ENCODE results near the gene SCYGR5.
A peak's percentile ranks its signal among the peaks of the same experiment; 100 is the strongest.

SCYGR5 gene

GRCh38 chr2:227674485-227674884, 7.9 kb downstream of the SCYGR5 start:
- DNase-seq, result no peak

- no peak for DNase-seq
Observed at GRCh38 chr2:227677928-227678327, 11.3 kb downstream of the SCYGR5 start.

- no peak for DNase-seq
Observed at GRCh38 chr2:227684258-227684657, 17.7 kb downstream of the SCYGR5 start.

GRCh38 chr2:227687189-227687588, 20.6 kb downstream of the SCYGR5 start:
- DNase-seq, result no peak

- DNase-seq, result peak; percentile 5
Observed at GRCh38 chr2:227696990-227697679, 30.5 kb downstream of the SCYGR5 start.

- DNase-seq, result no peak
Observed at GRCh38 chr2:227701556-227701955, 35.0 kb downstream of the SCYGR5 start.

GRCh38 chr2:227703280-227703732, 36.7 kb downstream of the SCYGR5 start:
- DNase-seq, result peak; percentile 39

- peak; percentile 44 for DNase-seq
Observed at GRCh38 chr2:227703961-227704360, 37.4 kb downstream of the SCYGR5 start.

- no peak for DNase-seq
Observed at GRCh38 chr2:227706859-227707258, 40.3 kb downstream of the SCYGR5 start.

GRCh38 chr2:227707390-227707789, 40.8 kb downstream of the SCYGR5 start:
- no peak for DNase-seq

GRCh38 chr2:227710986-227711385, 44.4 kb downstream of the SCYGR5 start:
- no peak for DNase-seq

- DNase-seq, result no peak
Observed at GRCh38 chr2:227713291-227713690, 46.7 kb downstream of the SCYGR5 start.

- DNase-seq, result no peak
Observed at GRCh38 chr2:227716501-227716900, 49.9 kb downstream of the SCYGR5 start.
